K562 (cell line): ENCODE results near the gene SEZ6L. TPM values are rescaled to one million over a fixed set of nuclear protein-coding genes. Genes with fewer than 3 reads are reported as not detected.
A peak's percentile ranks its signal among the peaks of the same experiment; 100 is the strongest.

ENCODE experiments used
- RBM34 ChIP-seq: fragments of 200-400 bp; formaldehyde crosslinking; IDR thresholded peaks from 2 replicates; pipeline ENCODE4 v1.6.1; 2018; ENCODE audit warnings: low read length, borderline replicate concordance; ENCODE audit not compliant: insufficient read depth
- ZNF232 ChIP-seq: sonication (generic); formaldehyde crosslinking; IDR thresholded peaks from 2 replicates; pipeline ENCODE4 v1.8.0; 2022; ENCODE audit warnings: mild to moderate bottlenecking, missing genetic modification reagents
- polyA plus RNA-seq, 8 experiments: library from polyadenylated mRNA; depleted of rRNA in 4 of 8; stranded (reverse) in 5 of 8; unstranded in 3 of 8; fragments of >200 nt; fragmentation: Nextera tagmentation in 2 of 8; fragmentation: Illumina TruSeq in 1 of 8; extraction: Ambion mirVana in 2 of 8; extraction: Trizol in 1 of 8; gene quantifications; 2 replicates each; pipeline versions ENCODE4 v1.2.1 to v1.2.3, GENCODE V29; 2011 to 2014; ENCODE audit warnings: inconsistent platforms in 1 of 8, missing spikeins in 1 of 8
- total RNA-seq, 7 experiments: library from RNA; depleted of rRNA in 6 of 7; stranded (reverse); fragments of >200 nt in 6 of 7; fragmentation: Illumina TruSeq in 2 of 7; extraction: Trizol in 2 of 7; gene quantifications; 2 replicates each; pipeline versions ENCODE4 v1.2.1 to v1.2.3, GENCODE V29; 2011 to 2021; ENCODE audit warnings: low replicate concordance in 1 of 7
- TF ChIP-seq, protein P1 (sequence below), 2 experiments: fragments of 450-650 bp; IDR thresholded peaks; 2 replicates each; pipeline ENCODE4 v1.6.1; 2018; ENCODE audit warnings: mild to moderate bottlenecking in 2 of 2, low read depth in 1 of 2; ENCODE audit not compliant: partially characterized antibody in 2 of 2
- TF ChIP-seq, protein P2 (sequence below): sonication (generic); formaldehyde crosslinking; IDR thresholded peaks from 2 replicates; pipeline ENCODE4 v1.5.0; 2020; ENCODE audit warnings: missing genetic modification reagents
- TF ChIP-seq, protein P3 (sequence below): sonication (generic); IDR thresholded peaks from 2 replicates; pipeline ENCODE4 v1.6.1; 2016
- TF ChIP-seq, protein P4 (sequence below): fragments of 450-650 bp; IDR thresholded peaks from 2 replicates; pipeline ENCODE4 v1.6.1; 2016; ENCODE audit warnings: mild to moderate bottlenecking, moderate library complexity

Gene SEZ6L
- total and polyA plus RNA-seq, 9 of the 15 experiments (the other 6 are each of a cell fraction or from before 2014, with no cell fraction given) = not detected

DNA sequence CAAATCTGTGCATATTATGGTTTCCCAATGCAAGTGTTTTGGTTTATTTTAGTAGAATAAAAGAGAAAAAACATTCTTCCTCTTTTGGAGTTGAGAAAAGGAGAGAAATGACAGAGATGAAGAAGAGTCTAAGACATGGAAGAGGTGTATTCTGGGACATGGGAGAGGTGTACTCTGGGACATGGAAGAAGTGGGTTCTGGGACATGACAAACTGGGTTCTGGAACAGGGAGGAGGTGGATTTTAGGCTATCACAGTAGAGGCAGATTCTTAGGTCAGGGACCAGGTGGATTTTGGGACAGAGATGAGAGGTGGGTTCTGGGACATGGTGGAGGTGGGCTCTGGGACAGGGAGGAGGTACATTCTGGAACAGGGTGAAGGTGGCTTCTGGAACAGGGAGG, 257.7 kb downstream of the SEZ6L start (continued):
- TF ChIP-seq, protein P1, sequence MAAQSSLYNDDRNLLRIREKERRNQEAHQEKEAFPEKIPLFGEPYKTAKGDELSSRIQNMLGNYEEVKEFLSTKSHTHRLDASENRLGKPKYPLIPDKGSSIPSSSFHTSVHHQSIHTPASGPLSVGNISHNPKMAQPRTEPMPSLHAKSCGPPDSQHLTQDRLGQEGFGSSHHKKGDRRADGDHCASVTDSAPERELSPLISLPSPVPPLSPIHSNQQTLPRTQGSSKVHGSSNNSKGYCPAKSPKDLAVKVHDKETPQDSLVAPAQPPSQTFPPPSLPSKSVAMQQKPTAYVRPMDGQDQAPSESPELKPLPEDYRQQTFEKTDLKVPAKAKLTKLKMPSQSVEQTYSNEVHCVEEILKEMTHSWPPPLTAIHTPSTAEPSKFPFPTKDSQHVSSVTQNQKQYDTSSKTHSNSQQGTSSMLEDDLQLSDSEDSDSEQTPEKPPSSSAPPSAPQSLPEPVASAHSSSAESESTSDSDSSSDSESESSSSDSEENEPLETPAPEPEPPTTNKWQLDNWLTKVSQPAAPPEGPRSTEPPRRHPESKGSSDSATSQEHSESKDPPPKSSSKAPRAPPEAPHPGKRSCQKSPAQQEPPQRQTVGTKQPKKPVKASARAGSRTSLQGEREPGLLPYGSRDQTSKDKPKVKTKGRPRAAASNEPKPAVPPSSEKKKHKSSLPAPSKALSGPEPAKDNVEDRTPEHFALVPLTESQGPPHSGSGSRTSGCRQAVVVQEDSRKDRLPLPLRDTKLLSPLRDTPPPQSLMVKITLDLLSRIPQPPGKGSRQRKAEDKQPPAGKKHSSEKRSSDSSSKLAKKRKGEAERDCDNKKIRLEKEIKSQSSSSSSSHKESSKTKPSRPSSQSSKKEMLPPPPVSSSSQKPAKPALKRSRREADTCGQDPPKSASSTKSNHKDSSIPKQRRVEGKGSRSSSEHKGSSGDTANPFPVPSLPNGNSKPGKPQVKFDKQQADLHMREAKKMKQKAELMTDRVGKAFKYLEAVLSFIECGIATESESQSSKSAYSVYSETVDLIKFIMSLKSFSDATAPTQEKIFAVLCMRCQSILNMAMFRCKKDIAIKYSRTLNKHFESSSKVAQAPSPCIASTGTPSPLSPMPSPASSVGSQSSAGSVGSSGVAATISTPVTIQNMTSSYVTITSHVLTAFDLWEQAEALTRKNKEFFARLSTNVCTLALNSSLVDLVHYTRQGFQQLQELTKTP (IDR thresholded peaks at IDR 0.05; ENCODE audit: low read depth in 1 of 2, partially characterized antibody in 2 of 2) = peak in 1 of 2 experiments; percentile 79
- TF ChIP-seq, protein P2, sequence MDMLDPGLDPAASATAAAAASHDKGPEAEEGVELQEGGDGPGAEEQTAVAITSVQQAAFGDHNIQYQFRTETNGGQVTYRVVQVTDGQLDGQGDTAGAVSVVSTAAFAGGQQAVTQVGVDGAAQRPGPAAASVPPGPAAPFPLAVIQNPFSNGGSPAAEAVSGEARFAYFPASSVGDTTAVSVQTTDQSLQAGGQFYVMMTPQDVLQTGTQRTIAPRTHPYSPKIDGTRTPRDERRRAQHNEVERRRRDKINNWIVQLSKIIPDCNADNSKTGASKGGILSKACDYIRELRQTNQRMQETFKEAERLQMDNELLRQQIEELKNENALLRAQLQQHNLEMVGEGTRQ (CRISPR knock-in tag) = no peak
- TF ChIP-seq RBM34 = no peak
- TF ChIP-seq, protein P3, sequence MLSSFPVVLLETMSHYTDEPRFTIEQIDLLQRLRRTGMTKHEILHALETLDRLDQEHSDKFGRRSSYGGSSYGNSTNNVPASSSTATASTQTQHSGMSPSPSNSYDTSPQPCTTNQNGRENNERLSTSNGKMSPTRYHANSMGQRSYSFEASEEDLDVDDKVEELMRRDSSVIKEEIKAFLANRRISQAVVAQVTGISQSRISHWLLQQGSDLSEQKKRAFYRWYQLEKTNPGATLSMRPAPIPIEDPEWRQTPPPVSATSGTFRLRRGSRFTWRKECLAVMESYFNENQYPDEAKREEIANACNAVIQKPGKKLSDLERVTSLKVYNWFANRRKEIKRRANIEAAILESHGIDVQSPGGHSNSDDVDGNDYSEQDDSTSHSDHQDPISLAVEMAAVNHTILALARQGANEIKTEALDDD = no peak
- TF ChIP-seq, protein P4, sequence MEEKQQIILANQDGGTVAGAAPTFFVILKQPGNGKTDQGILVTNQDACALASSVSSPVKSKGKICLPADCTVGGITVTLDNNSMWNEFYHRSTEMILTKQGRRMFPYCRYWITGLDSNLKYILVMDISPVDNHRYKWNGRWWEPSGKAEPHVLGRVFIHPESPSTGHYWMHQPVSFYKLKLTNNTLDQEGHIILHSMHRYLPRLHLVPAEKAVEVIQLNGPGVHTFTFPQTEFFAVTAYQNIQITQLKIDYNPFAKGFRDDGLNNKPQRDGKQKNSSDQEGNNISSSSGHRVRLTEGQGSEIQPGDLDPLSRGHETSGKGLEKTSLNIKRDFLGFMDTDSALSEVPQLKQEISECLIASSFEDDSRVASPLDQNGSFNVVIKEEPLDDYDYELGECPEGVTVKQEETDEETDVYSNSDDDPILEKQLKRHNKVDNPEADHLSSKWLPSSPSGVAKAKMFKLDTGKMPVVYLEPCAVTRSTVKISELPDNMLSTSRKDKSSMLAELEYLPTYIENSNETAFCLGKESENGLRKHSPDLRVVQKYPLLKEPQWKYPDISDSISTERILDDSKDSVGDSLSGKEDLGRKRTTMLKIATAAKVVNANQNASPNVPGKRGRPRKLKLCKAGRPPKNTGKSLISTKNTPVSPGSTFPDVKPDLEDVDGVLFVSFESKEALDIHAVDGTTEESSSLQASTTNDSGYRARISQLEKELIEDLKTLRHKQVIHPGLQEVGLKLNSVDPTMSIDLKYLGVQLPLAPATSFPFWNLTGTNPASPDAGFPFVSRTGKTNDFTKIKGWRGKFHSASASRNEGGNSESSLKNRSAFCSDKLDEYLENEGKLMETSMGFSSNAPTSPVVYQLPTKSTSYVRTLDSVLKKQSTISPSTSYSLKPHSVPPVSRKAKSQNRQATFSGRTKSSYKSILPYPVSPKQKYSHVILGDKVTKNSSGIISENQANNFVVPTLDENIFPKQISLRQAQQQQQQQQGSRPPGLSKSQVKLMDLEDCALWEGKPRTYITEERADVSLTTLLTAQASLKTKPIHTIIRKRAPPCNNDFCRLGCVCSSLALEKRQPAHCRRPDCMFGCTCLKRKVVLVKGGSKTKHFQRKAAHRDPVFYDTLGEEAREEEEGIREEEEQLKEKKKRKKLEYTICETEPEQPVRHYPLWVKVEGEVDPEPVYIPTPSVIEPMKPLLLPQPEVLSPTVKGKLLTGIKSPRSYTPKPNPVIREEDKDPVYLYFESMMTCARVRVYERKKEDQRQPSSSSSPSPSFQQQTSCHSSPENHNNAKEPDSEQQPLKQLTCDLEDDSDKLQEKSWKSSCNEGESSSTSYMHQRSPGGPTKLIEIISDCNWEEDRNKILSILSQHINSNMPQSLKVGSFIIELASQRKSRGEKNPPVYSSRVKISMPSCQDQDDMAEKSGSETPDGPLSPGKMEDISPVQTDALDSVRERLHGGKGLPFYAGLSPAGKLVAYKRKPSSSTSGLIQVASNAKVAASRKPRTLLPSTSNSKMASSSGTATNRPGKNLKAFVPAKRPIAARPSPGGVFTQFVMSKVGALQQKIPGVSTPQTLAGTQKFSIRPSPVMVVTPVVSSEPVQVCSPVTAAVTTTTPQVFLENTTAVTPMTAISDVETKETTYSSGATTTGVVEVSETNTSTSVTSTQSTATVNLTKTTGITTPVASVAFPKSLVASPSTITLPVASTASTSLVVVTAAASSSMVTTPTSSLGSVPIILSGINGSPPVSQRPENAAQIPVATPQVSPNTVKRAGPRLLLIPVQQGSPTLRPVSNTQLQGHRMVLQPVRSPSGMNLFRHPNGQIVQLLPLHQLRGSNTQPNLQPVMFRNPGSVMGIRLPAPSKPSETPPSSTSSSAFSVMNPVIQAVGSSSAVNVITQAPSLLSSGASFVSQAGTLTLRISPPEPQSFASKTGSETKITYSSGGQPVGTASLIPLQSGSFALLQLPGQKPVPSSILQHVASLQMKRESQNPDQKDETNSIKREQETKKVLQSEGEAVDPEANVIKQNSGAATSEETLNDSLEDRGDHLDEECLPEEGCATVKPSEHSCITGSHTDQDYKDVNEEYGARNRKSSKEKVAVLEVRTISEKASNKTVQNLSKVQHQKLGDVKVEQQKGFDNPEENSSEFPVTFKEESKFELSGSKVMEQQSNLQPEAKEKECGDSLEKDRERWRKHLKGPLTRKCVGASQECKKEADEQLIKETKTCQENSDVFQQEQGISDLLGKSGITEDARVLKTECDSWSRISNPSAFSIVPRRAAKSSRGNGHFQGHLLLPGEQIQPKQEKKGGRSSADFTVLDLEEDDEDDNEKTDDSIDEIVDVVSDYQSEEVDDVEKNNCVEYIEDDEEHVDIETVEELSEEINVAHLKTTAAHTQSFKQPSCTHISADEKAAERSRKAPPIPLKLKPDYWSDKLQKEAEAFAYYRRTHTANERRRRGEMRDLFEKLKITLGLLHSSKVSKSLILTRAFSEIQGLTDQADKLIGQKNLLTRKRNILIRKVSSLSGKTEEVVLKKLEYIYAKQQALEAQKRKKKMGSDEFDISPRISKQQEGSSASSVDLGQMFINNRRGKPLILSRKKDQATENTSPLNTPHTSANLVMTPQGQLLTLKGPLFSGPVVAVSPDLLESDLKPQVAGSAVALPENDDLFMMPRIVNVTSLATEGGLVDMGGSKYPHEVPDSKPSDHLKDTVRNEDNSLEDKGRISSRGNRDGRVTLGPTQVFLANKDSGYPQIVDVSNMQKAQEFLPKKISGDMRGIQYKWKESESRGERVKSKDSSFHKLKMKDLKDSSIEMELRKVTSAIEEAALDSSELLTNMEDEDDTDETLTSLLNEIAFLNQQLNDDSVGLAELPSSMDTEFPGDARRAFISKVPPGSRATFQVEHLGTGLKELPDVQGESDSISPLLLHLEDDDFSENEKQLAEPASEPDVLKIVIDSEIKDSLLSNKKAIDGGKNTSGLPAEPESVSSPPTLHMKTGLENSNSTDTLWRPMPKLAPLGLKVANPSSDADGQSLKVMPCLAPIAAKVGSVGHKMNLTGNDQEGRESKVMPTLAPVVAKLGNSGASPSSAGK = no peak
- TF ChIP-seq ZNF232 (CRISPR knock-in tag) = no peak
